Ishikawa (cell line): ENCODE data around the gene CEP131.

Source experiments
- CREB1 ChIP-seq: IDR thresholded peaks from 2 replicates; pipeline ENCODE4 v1.6.1; 2012; ENCODE audit warnings: low read depth
- EP300 ChIP-seq: IDR thresholded peaks from 2 replicates; pipeline ENCODE4 v1.6.1; 2012; ENCODE audit warnings: borderline replicate concordance
- TAF1 ChIP-seq: IDR thresholded peaks from 2 replicates; pipeline ENCODE4 v1.6.1; 2012; ENCODE audit warnings: low read depth, mild to moderate bottlenecking
- YY1 ChIP-seq: IDR thresholded peaks from 2 replicates; pipeline ENCODE4 v1.6.1; 2012; ENCODE audit warnings: low read depth
- TF ChIP-seq, protein P1 (sequence below): IDR thresholded peaks from 2 replicates; pipeline ENCODE4 v1.6.1; 2012; ENCODE audit warnings: low read depth, mild to moderate bottlenecking

DNA sequence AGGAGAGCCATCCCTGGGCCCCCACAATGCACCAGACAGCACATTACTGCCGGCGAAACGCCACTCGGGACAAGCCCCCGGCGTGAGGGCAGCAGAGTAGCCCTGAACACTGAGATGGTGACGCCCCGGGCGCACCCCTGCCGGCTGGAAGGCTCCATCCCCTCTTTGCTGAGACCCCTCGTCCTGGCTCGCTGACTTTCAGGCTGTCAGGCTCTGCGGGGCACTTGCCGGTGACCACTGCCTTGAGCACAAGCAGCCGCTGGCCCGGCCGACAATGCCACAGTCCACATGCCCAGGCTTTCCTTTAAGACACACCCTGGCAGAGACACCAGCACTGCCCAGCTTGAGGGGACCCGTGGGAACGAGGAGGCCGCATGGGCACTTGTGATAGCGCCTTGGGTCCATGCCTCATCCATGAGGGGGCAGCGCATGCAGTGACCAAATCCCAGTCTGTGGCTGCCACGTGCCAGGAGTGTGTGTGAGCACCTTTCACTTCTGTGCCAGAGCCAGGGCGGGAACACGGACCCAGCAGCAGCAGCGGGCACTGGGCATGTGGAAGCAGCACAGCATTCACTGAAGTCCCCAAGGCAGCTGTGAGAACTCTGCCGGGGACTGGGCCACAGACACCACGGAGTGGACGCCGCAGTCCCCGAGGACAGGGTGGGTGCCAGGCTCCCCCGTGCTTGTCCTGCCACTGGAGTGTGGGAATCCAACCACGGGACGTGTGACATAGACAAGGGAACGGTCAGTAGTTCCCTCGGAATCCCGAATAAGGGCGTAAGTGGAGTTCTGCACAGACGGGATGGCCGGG, 40.8 kb upstream of the CEP131 start:
- TF ChIP-seq EP300 (no peak), CREB1 (no peak), YY1 (no peak), TAF1 (no peak)
- TF ChIP-seq, protein P1, sequence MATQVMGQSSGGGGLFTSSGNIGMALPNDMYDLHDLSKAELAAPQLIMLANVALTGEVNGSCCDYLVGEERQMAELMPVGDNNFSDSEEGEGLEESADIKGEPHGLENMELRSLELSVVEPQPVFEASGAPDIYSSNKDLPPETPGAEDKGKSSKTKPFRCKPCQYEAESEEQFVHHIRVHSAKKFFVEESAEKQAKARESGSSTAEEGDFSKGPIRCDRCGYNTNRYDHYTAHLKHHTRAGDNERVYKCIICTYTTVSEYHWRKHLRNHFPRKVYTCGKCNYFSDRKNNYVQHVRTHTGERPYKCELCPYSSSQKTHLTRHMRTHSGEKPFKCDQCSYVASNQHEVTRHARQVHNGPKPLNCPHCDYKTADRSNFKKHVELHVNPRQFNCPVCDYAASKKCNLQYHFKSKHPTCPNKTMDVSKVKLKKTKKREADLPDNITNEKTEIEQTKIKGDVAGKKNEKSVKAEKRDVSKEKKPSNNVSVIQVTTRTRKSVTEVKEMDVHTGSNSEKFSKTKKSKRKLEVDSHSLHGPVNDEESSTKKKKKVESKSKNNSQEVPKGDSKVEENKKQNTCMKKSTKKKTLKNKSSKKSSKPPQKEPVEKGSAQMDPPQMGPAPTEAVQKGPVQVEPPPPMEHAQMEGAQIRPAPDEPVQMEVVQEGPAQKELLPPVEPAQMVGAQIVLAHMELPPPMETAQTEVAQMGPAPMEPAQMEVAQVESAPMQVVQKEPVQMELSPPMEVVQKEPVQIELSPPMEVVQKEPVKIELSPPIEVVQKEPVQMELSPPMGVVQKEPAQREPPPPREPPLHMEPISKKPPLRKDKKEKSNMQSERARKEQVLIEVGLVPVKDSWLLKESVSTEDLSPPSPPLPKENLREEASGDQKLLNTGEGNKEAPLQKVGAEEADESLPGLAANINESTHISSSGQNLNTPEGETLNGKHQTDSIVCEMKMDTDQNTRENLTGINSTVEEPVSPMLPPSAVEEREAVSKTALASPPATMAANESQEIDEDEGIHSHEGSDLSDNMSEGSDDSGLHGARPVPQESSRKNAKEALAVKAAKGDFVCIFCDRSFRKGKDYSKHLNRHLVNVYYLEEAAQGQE, result no peak
